CD4-positive, alpha-beta memory T cell (primary cell): ENCODE results near the gene BPI. TPM values are rescaled to one million over a fixed set of nuclear protein-coding genes. Genes with fewer than 3 reads are reported as not detected.

Experiments
- CTCF ChIA-PET: fragments of 350-600 bp; sonication (Branson Sonifier 250); formaldehyde crosslinking; loops from one replicate; lab custom pipeline; 2021; ENCODE audit warnings: inconsistent platforms; ENCODE audit not compliant: partially characterized antibody; lab: Charles Lee
- POLR2A ChIA-PET: fragments of 350-600 bp; sonication (Branson Sonifier 250); formaldehyde crosslinking; loops from one replicate; lab custom pipeline; 2021; ENCODE audit not compliant: partially characterized antibody; lab: Charles Lee
- DNase-seq, 5 donors: peaks; one replicate each; pipeline versions ENCODE4 v3.0.0 to v3.0.0-alpha.2; 2020 to 2022; ENCODE audit warnings: mixed read lengths in 1 of 5
- H3K27ac ChIP-seq: one replicate; pipeline ENCODE4 v1.7.0; 2013; ENCODE audit warnings: low read depth, low read length
- H3K27me3 ChIP-seq: 2 replicates; pipeline ENCODE4 v1.7.0; 2013; ENCODE audit warnings: mild to moderate bottlenecking, low read length, moderate library complexity; ENCODE audit not compliant: insufficient read depth
- H3K36me3 ChIP-seq: 2 replicates; pipeline ENCODE4 v1.7.0; 2013; ENCODE audit warnings: mild to moderate bottlenecking, low read length, moderate library complexity; ENCODE audit not compliant: insufficient read depth
- H3K4me1 ChIP-seq: 2 replicates; pipeline ENCODE4 v1.7.0; 2013; ENCODE audit warnings: mild to moderate bottlenecking, low read length, moderate library complexity; ENCODE audit not compliant: insufficient read depth
- H3K4me3 ChIP-seq, 2 donors: one replicate each; pipeline ENCODE4 v1.7.0; 2013; ENCODE audit warnings: low read length in 2 of 2, mild to moderate bottlenecking in 1 of 2
- H3K9me3 ChIP-seq, 2 donors: one replicate each; pipeline ENCODE4 v1.7.0; 2013; ENCODE audit warnings: low read length in 2 of 2, control low read depth in 1 of 2; ENCODE audit not compliant: control insufficient read depth in 1 of 2
- H3K27ac Mint-ChIP-seq, 7 donors: one replicate each; pipeline ENCODE4 v1.8.0; 2020 to 2021; ENCODE audit warnings: mixed read lengths in 7 of 7, mild to moderate bottlenecking in 6 of 7, inconsistent platforms in 3 of 7, moderate library complexity in 3 of 7
- H3K27me3 Mint-ChIP-seq, 2 donors: one replicate each; pipeline ENCODE4 v1.8.0; 2020 to 2021; ENCODE audit warnings: mixed read lengths in 2 of 2
- H3K36me3 Mint-ChIP-seq, 2 donors: one replicate each; pipeline ENCODE4 v1.8.0; 2020 to 2021; ENCODE audit warnings: mixed read lengths in 2 of 2, inconsistent platforms in 1 of 2, mild to moderate bottlenecking in 1 of 2
- H3K4me1 Mint-ChIP-seq, 4 donors: one replicate each; pipeline ENCODE4 v1.8.0; 2020 to 2021; ENCODE audit warnings: mixed read lengths in 4 of 4, mild to moderate bottlenecking in 1 of 4
- H3K4me3 Mint-ChIP-seq, 8 donors: one replicate each; pipeline ENCODE4 v1.8.0; 2020 to 2021; ENCODE audit warnings: mixed read lengths in 8 of 8, mild to moderate bottlenecking in 7 of 8, moderate library complexity in 6 of 8, inconsistent platforms in 3 of 8
- H3K9me3 Mint-ChIP-seq, 8 donors: one replicate each; pipeline ENCODE4 v1.8.0; 2020 to 2021; ENCODE audit warnings: mixed read lengths in 8 of 8, mild to moderate bottlenecking in 5 of 8, inconsistent platforms in 3 of 8, moderate library complexity in 1 of 8
- intact Hi-C: fragments of 100-400 bp; cut with micrococcal nuclease; formaldehyde crosslinking; loops from one replicate; pipeline ENCODE4 v1.15.1; 2023
- polyA plus RNA-seq, 2 donors: library from polyadenylated mRNA; unstranded; fragments of 300-500 nt; fragmentation: Illumina TruSeq; gene quantifications; one replicate each; pipeline ENCODE4 v1.2.3, GENCODE V29; 2021
- total RNA-seq, 2 experiments: library from RNA; stranded (reverse); gene quantifications; one replicate each; pipeline ENCODE4 v1.2.3, GENCODE V29; 2021

BPI gene
- total and polyA plus RNA-seq, 4 experiments from 2014 or later = not detected

- Mint-ChIP-seq H3K36me3 (no peaks in the 10 kb centered on the region), H3K27me3 (peaks cover 34 to 41% of the 10 kb centered on the region in 2 donors), H3K27ac (peak within 1 kb of the TSS in 1 of 7 donors; percentile 8), H3K9me3 (peaks cover 0 to 1% (median 0%) of the 10 kb centered on the region in 8 donors), H3K4me3 (peak within 1 kb of the TSS in 2 of 8 donors; percentile 7), H3K4me1 (peaks cover 0 to 5% (median 4%) of the 10 kb centered on the region in 4 donors)
- Histone ChIP-seq H3K4me1 (no peaks in the 10 kb centered on the region), H3K27ac (no peak within 1 kb of the TSS), H3K9me3 (no peaks in the 10 kb centered on the region), H3K36me3 (no peaks in the 10 kb centered on the region), H3K27me3 (peaks cover 11% of the 10 kb centered on the region), H3K4me3 (no peak within 1 kb of the TSS)
- POLR2A ChIA-PET = no interaction called here
- no peak for DNase-seq
- CTCF ChIA-PET = no interaction called here
- intact Hi-C loops = no loop called here
Measured at GRCh38 chr20:38260378-38261053, 43.4 kb upstream of the BPI start, which contains the start of gene KIAA1755. Gene KIAA1755 (minus strand): TSS chr20:38260735. CDS start chr20:38260500, 235 bp downstream.

DNA sequence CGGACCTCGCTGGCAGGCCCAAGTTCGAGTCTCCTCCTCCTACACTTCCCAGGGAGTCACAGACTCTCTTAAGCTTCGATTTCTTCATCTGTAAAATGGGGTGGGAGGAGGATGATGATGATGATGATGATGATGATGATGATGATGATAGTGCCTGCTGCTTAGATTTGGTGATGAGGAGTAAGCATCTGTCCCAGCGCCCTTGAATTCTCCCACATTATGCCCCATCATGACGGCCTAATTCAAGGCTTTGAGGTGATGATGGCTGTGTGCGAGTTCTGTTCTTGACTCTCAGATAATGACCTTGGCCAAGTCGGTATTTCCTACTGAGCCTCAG is 42.9 kb upstream of the BPI start:
- Mint-ChIP-seq H3K27ac (peak overlapping the region in 1 of 7 donors; percentile 8), H3K4me3 (peak overlapping the region in 1 of 8 donors; percentile 7)
- CTCF ChIA-PET = no interaction called here

GRCh38 chr20:38262931-38263330 is 41.0 kb upstream of the BPI start:
- no peak overlapping the region for H3K4me3 ChIP-seq
- Mint-ChIP-seq H3K27me3 (peaks cover 30 to 39% of the 10 kb centered on the region in 2 donors), H3K4me1 (peaks cover 0 to 5% (median 4%) of the 10 kb centered on the region in 4 donors), H3K27ac (no peak overlapping the region), H3K9me3 (peaks cover 0 to 2% (median 0%) of the 10 kb centered on the region in 8 donors), H3K4me3 (no peak overlapping the region), H3K36me3 (no peaks in the 10 kb centered on the region)
- ChIA-PET CTCF (no interaction called here), POLR2A (no interaction called here)
- DNase-seq = no peak
- H3K4me1 ChIP-seq = no peaks in the 10 kb centered on the region
- intact Hi-C loops = no loop called here
- H3K27ac ChIP-seq = no peak overlapping the region
- no peaks in the 10 kb centered on the region for H3K36me3 ChIP-seq
- peaks cover 11% of the 10 kb centered on the region for H3K27me3 ChIP-seq
- H3K9me3 ChIP-seq = no peaks in the 10 kb centered on the region

More for the DNA sequence above, 42.9 kb upstream of the BPI start:
- POLR2A ChIA-PET = no interaction called here
- no peak for DNase-seq
- H3K4me1 ChIP-seq = no peaks in the 10 kb centered on the region
- no peaks in the 10 kb centered on the region for H3K36me3 ChIP-seq
- H3K4me3 ChIP-seq = no peak overlapping the region
- peaks cover 11% of the 10 kb centered on the region for H3K27me3 ChIP-seq
- Mint-ChIP-seq H3K27me3 (peaks cover 33 to 41% of the 10 kb centered on the region in 2 donors), H3K4me1 (peaks cover 0 to 5% (median 4%) of the 10 kb centered on the region in 4 donors), H3K9me3 (peaks cover 0 to 2% (median 0%) of the 10 kb centered on the region in 8 donors), H3K36me3 (no peaks in the 10 kb centered on the region)
- H3K9me3 ChIP-seq = no peaks in the 10 kb centered on the region
- H3K27ac ChIP-seq = no peak overlapping the region
- intact Hi-C loops = no loop called here

GRCh38 chr20:38266426-38266825 is 37.5 kb upstream of the BPI start:
- H3K27ac Mint-ChIP-seq = no peak overlapping the region
- ChIA-PET CTCF (no interaction called here), POLR2A (no interaction called here)
- Histone ChIP-seq H3K4me1 (no peaks in the 10 kb centered on the region), H3K36me3 (no peaks in the 10 kb centered on the region), H3K9me3 (no peaks in the 10 kb centered on the region), H3K27ac (no peak overlapping the region), H3K27me3 (peaks cover 11% of the 10 kb centered on the region), H3K4me3 (no peak overlapping the region)
- intact Hi-C loops = no loop called here
- no peak overlapping the region for H3K4me3 Mint-ChIP-seq
- H3K36me3 Mint-ChIP-seq = no peaks in the 10 kb centered on the region
- peaks cover 0 to 2% (median 0%) of the 10 kb centered on the region in 8 donors for H3K9me3 Mint-ChIP-seq
- no peaks in the 10 kb centered on the region for H3K4me1 Mint-ChIP-seq
- peaks cover 17 to 32% of the 10 kb centered on the region in 2 donors for H3K27me3 Mint-ChIP-seq
- DNase-seq = no peak

DNA sequence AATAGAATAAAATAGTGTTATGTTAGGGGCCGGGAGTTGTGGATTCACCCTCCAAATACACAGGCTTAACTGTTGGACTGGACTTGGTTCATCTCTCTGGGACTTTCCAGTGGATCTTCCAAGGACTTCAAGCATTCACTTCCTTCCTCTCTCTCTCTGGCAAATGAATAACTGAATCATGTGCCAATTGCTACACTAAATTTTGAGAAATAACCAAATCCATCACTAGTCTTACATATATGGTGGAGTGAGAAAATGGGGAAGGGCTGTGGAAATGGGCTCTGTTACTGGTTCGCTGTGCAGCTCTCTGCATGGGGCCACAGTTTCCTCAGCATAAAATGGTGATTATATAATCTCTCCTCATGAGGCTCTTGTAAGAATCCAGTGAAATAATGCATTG is 36.7 kb upstream of the BPI start:
- peaks cover 17 to 35% of the 10 kb centered on the region in 2 donors for H3K27me3 Mint-ChIP-seq
- DNase-seq = no peak
- H3K27ac Mint-ChIP-seq = no peak overlapping the region
- H3K4me1 Mint-ChIP-seq = no peaks in the 10 kb centered on the region
- H3K9me3 ChIP-seq = no peaks in the 10 kb centered on the region
- no peaks in the 10 kb centered on the region for H3K36me3 ChIP-seq
- H3K4me3 ChIP-seq = no peak overlapping the region
- CTCF ChIA-PET = no interaction called here
- peaks cover 11% of the 10 kb centered on the region for H3K27me3 ChIP-seq
- POLR2A ChIA-PET = no interaction called here
- H3K9me3 Mint-ChIP-seq = peaks cover 0 to 2% (median 0%) of the 10 kb centered on the region in 8 donors
- intact Hi-C loops = no loop called here
- no peaks in the 10 kb centered on the region for H3K36me3 Mint-ChIP-seq
- no peak overlapping the region for H3K4me3 Mint-ChIP-seq
- no peaks in the 10 kb centered on the region for H3K4me1 ChIP-seq
- no peak overlapping the region for H3K27ac ChIP-seq

- Histone ChIP-seq H3K27me3 (peaks cover 6% of the 10 kb centered on the region), H3K27ac (no peak overlapping the region), H3K4me1 (no peaks in the 10 kb centered on the region), H3K9me3 (no peaks in the 10 kb centered on the region), H3K36me3 (no peaks in the 10 kb centered on the region), H3K4me3 (no peak overlapping the region)
- Mint-ChIP-seq H3K4me1 (no peaks in the 10 kb centered on the region), H3K9me3 (peaks cover 0 to 2% (median 0%) of the 10 kb centered on the region in 8 donors), H3K27me3 (peaks cover 16 to 30% of the 10 kb centered on the region in 2 donors), H3K36me3 (no peaks in the 10 kb centered on the region), H3K27ac (no peak overlapping the region), H3K4me3 (no peak overlapping the region)
- ChIA-PET POLR2A (no interaction called here), CTCF (no interaction called here)
- intact Hi-C loops = no loop called here
- no peak for DNase-seq
Measured at GRCh38 chr20:38267901-38268514, 35.9 kb upstream of the BPI start.

GRCh38 chr20:38269040-38269439 is 34.9 kb upstream of the BPI start:
- no peaks in the 10 kb centered on the region for H3K36me3 Mint-ChIP-seq
- no peaks in the 10 kb centered on the region for H3K4me1 Mint-ChIP-seq
- H3K27me3 Mint-ChIP-seq = peaks cover 16 to 23% of the 10 kb centered on the region in 2 donors
- intact Hi-C loops = no loop called here
- no peak overlapping the region for H3K4me3 ChIP-seq
- no peaks in the 10 kb centered on the region for H3K36me3 ChIP-seq
- no peak overlapping the region for H3K27ac Mint-ChIP-seq
- H3K9me3 Mint-ChIP-seq = peaks cover 0 to 2% (median 0%) of the 10 kb centered on the region in 8 donors
- H3K9me3 ChIP-seq = no peaks in the 10 kb centered on the region
- ChIA-PET POLR2A (no interaction called here), CTCF (no interaction called here)
- no peak overlapping the region for H3K4me3 Mint-ChIP-seq
- no peak overlapping the region for H3K27ac ChIP-seq
- no peak for DNase-seq
- H3K27me3 ChIP-seq = peaks cover 6% of the 10 kb centered on the region
- no peaks in the 10 kb centered on the region for H3K4me1 ChIP-seq
